Esophagus muscularis mucosa (tissue), 3 donors: ENCODE measurements around the gene GALNT11.

Experiments
- CTCF ChIP-seq, 3 experiments: fragments of 200-600 bp in 2 of 3; fragments of 450-650 bp in 1 of 3; sonication (generic) in 2 of 3; IDR thresholded peaks; one replicate each; pipeline ENCODE4 v1.5.1; 2017 to 2019; ENCODE audit warnings: antibody characterized with exemption in 3 of 3, mild to moderate bottlenecking in 2 of 3, moderate library complexity in 1 of 3
- POLR2AphosphoS5 ChIP-seq, 2 donors: sonication (generic); formaldehyde crosslinking; IDR thresholded peaks; one replicate each; pipeline ENCODE4 v1.6.1; 2017; ENCODE audit warnings: antibody characterized with exemption in 2 of 2

GRCh38 chr7:152035817-152036216 is 10.3 kb downstream of the GALNT11 start:
- no peak for TF ChIP-seq CTCF (IDR thresholded peaks at IDR 0.05)
- TF ChIP-seq POLR2AphosphoS5 (IDR thresholded peaks at IDR 0.05) = no peak
